Stimulated activated CD4-positive, alpha-beta T cell treated with anti-CD3 and anti-CD28 coated beads, Interleukin-15, amount 100 ng/mL, for 48 hours (primary cell): Measurements from ENCODE around the gene INVS.
"Not testable (repeated sequence)": the region's sequence is repeated elsewhere in the genome, so short reads cannot be mapped to it uniquely, and the experiment has no call there.

Experiments
- DNase-seq, 2 donors: peaks; one replicate each; pipeline ENCODE4 v3.0.0-alpha.2; 2020; ENCODE audit warnings: low read depth in 2 of 2

The INVS gene

GRCh38 chr9:100120286-100120685 lies 21.2 kb downstream of the INVS start:
- no peak for DNase-seq

DNA sequence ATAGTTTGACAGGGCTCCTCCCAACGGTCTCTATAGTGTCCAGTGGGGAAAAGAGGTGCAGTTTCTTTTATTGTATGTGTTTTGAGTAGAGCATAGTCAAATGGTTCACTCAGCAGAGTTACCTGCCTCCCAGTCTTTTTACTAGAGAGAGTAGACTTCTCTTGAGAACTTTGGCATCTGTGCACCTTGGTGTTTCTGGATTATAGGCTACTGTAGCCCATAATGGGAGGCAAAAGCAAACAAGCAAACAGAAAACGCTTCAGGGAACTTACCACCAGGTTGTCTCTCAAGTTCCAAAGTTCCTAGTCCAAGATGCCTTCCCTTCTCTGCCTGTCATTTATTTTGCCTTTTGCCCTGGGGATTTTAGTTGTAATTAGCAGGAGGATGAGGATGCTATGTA lies 26.2 kb downstream of the INVS start:
- no peak for DNase-seq

GRCh38 chr9:100125910-100126309 lies 26.9 kb downstream of the INVS start:
- no peak for DNase-seq

- DNase-seq: no peak
Observed at GRCh38 chr9:100126423-100126822, 27.4 kb downstream of the INVS start.

GRCh38 chr9:100129772-100130171 lies 30.7 kb downstream of the INVS start:
- no peak for DNase-seq

DNA sequence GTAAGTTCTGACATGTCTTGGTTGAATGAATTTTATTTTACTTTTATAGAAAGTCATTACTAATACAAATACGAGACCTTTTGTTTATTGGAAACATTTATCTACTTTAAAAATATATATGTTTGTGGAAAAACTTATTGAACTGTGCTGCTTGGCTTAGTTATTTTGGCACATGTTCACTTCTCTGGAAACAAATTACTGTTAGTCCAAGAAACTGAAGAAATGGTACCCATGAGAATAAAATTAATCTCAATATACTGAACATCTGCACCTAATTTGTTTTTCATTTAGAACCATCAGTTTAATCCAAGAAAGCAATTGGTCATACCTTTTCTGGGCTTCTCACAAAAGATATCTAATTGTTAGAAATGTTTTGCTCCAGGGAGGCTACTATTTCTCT lies 32.2 kb downstream of the INVS start:
- DNase-seq: no peak

GRCh38 chr9:100131875-100132430 lies 32.9 kb downstream of the INVS start:
- no peak for DNase-seq

- DNase-seq: no peak
Observed at GRCh38 chr9:100134731-100135130, 35.7 kb downstream of the INVS start.

- not testable (repeated sequence) for DNase-seq
Observed at GRCh38 chr9:100136799-100137198, 37.8 kb downstream of the INVS start.

- DNase-seq: not testable (repeated sequence)
Observed at GRCh38 chr9:100140303-100140702, 41.3 kb downstream of the INVS start.

DNA sequence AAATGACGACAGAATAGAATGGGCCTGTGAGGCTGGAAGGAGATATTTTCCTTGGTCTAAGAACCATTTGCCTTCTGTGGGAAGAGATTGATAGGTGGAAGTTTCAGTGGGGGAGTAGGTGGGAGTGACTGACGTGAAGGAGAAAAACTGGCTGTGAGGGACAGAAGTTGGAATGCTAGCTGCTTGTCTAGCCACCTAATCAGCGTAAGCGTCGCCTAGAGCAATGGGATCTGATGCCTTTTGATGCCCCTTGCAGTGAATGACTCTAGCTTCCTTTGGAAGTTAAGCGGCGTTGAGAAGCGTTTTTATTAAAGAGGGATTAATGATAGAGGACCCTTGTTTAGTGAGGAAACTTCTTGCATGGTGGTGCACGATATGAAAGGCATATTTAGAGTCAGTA lies 42.8 kb downstream of the INVS start:
- DNase-seq: not testable (repeated sequence)

DNA sequence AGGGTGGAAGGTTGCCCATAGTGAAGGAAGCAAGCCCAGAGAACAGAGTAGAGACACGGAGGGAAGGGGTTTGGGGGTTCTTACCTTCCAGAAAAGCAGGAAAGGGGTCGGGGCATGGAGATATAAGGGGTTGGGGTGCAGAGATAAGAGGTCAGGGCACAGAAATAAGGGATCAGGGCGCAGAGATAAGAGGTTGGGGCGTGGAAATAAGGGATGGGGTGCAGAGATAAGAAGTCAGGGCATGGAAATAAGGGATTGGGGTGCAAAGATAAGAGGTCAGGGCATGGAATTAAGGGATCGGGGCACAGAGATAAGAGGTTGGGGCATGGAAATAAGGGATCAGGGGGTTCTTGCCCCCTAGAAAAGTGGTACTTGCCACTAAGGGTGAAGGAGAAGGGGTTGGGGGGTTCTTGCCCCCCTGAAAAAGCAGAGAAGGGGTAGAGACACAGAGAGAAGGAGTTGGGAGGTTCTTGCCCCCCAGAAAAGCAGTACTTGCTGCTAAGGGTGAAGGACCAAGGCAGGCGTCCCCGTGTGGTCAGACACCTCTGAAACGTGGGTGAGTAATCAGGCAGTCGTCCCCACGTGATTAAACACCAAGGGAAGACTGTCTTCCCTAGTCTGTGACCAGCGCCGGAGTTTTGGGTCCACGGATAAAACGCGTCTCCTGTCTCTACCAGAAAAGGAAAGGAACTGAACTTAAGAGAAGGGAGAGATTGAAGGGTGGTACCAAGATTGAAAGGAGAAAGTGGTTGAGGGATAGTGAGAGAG lies 46.3 kb downstream of the INVS start:
- not testable (repeated sequence) for DNase-seq

GRCh38 chr9:100145976-100146375 lies 46.9 kb downstream of the INVS start:
- DNase-seq: not testable (repeated sequence)

DNA sequence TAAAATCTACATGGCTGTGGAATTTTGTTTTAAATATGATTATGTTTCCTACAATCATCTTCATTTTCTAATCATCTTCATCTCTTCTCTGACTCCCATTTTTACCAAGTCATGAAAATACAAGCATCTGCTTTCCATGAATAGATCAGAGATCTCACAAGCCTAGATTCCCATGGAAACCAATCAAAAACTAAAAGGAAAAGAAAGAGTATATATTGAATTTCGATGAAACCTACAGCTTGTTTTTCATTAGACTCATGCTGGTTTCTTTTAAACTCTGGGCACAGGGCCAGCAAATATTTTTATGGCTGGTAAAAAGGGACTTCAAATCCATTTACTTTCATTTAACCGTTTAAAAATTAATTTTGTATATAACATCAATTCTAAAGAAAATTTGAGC lies 51.2 kb downstream of the INVS start:
- DNase-seq: no peak

DNA sequence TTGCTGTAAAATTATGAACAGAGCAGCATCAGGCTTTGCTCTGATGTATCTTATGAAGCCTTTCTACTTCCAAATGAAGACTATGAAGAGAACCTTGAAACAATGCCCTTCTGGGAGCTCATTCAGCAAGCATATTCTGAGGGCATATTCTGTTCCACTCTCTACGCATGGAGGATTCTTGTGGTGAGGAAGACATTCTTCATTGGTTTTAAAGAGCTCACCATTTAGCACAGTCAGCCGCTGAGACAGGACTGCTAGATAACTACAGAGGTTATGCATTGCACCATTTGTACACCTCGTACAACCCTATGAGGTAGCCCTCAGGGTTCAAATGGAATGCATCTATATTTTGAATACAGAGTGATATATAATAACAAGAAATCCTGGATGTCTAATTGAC lies 61.0 kb downstream of the INVS start:
- DNase-seq: no peak

- no peak for DNase-seq
Observed at GRCh38 chr9:100167176-100167575, 68.1 kb downstream of the INVS start.

- DNase-seq: no peak
Observed at GRCh38 chr9:100167915-100168654, 69.0 kb downstream of the INVS start.

- DNase-seq: no peak
Observed at GRCh38 chr9:100170085-100170484, 71.0 kb downstream of the INVS start.

GRCh38 chr9:100170556-100170955 lies 71.5 kb downstream of the INVS start:
- DNase-seq: no peak

- DNase-seq: no peak
Observed at GRCh38 chr9:100186356-100186755, 87.3 kb downstream of the INVS start.

DNA sequence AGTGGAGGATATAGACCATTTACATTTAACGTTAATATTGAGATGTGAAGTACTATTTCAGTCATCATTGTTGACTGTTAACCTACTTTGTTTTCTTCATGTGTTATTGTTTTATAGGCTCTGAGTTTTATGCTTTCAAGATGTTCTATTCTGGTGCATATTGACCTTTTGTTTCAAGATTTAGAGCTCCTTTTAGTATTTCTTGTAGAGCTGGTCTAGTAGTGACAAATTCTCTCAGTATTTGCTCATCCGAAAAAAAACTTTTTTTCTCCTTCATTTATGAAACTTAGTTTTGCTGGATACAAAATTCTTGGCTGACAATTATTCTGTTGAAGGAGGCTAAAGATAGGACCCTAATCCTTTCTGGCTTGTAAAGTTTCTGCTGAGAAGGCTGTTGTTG lies 91.3 kb downstream of the INVS start:
- DNase-seq: no peak

DNA sequence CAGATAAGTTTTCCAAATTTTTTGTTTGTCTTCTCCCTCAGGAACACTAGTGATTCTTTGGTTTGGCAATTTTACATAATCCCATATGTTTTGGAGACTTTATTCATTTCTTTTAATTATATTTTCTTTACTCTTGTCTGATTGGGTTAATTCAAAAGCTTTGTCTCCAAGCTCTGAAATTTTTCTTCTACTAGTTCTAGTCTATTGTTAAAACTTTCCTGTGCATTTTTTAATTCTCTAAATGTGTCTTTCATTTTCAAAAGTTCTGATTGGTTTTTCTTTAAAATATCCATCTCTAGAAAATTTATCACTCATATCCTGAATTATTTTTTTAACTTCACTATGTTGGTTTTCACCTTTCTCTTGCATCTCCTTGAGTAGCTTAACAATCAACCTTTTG lies 92.2 kb downstream of the INVS start:
- no peak for DNase-seq

DNA sequence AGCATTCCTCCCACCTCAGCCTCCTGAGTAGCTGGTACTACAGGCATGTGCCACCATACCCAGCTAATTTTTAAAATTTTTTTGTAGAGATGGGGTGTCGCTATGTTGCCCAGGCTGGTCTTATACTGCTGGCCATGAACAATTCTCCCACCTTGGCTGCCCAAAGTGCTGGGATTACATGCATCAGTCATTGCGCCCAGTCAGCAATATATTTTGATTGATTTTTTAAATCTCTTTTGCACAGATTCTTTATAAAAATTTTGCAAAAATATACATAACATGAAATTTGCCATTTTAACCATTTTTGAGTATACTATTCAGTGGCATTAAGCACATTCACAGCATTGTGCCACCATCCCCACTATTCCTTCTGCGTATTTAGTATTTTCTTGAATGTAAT lies 94.0 kb downstream of the INVS start:
- DNase-seq: no peak
